SK-N-MC (cell line): Measurements from ENCODE around the gene ANKRD33B.

ENCODE experiments used
- EZH2 ChIP-seq: fragments of 200-600 bp; sonication (generic); IDR thresholded peaks from one replicate; pipeline ENCODE4 v1.6.1; 2017; ENCODE audit warnings: antibody characterized with exemption
- POLR2AphosphoS5 ChIP-seq: IDR thresholded peaks from 2 replicates; pipeline ENCODE4 v1.6.1; 2012; ENCODE audit warnings: mild to moderate bottlenecking, low read depth, low read length, borderline replicate concordance

- TF ChIP-seq EZH2, result no peak
- no peak for TF ChIP-seq POLR2AphosphoS5
Measured at GRCh38 chr5:10520706-10521105, 43.2 kb upstream of the ANKRD33B start.
